Fibroblast of lung (primary cell): ENCODE results near the gene IL16.

ENCODE experiments used
- CTCF ChIP-seq, 2 donors: IDR thresholded peaks in 1 of 2; conservative IDR thresholded peaks in 1 of 2; 1 replicate in 1 of 2; 2 replicates in 1 of 2; pipeline ENCODE4 v1.5.1; 2011 to 2012; ENCODE audit warnings: low read length in 2 of 2, control low read depth in 1 of 2, inconsistent platforms in 1 of 2, low read depth in 1 of 2, mild to moderate bottlenecking in 1 of 2
- EZH2 ChIP-seq: IDR thresholded peaks from 2 replicates; pipeline ENCODE4 v1.5.1; 2012; ENCODE audit warnings: low read length, control low read depth, mild to moderate bottlenecking; ENCODE audit errors: missing control alignments

- TF ChIP-seq EZH2 (no peak), CTCF (conservative IDR thresholded peaks at IDR 0.05 in 1 of 2, IDR thresholded peaks at IDR 0.05 in 1 of 2; ENCODE audit: low read depth in 1 of 2, low read length in 2 of 2) (no peak)
These were observed 21.8 kb upstream of the IL16 start for GRCh38 chr15:81174792-81175327.
